ENCODE measurements around the gene AMN.

The AMN gene

DNA sequence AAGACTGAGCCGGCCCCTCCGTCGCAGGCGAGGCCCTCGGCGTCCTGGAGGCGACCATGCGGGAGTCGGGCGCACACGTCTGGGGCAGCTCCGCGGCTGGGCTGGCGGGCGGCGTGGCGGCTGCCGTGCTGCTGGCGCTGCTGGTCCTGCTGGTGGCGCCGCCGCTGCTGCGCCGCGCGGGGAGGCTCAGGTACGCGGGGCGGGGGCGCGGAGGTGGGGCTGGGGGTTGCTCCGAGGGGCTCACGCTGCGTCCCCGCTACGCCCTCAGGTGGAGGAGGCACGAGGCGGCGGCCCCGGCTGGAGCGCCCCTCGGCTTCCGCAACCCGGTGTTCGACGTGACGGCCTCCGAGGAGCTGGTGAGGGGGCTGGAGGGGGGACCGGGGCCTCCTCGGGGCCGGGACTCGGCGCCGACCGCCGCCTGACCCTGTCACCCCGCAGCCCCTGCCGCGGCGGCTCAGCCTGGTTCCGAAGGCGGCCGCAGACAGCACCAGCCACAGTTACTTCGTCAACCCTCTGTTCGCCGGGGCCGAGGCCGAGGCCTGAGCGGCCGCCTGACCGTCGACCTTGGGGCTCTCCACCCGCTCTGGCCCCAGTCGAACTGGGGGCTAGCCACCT, 7.8 kb downstream of the AMN start:
- DNase-seq, result no peak

- DNase-seq, result no peak
Measured at GRCh38 chr14:102930753-102931579, 8.5 kb downstream of the AMN start.

GRCh38 chr14:102931580-102932285, 9.3 kb downstream of the AMN start:
- DNase-seq, result no peak

GRCh38 chr14:102932484-102933248, 10.2 kb downstream of the AMN start:
- no peak for DNase-seq

DNA sequence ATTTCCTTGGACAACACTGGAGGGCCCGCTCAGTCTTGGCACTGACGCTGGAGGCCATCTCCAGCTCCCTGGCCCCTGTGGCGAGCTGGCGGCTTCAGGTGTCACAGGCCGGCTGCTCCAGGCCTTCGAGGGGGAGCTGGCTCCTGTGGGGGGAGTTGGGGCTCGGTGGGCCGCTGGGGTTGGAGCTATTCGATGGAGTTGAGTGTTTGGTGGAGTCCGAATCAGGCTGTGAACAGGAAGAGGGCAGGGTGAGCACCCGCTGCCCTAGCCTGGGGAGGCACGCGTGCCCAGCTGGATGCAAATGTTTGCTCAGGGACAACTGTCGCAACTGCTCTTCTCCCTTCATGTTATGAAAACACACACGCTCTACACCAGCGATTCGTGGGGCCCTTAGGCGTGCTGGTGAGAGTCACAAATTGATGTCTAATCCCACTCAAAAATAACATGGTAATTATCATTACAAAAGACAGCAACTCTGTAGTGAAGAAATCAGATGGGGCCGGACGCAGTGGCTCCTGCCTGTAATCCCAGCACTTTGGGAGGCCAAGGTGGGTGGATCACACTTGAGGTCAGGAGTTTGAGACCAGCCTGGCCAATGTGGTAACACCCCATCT, 11.3 kb downstream of the AMN start:
- no peak for DNase-seq

- DNase-seq, result no peak
Measured at GRCh38 chr14:102935756-102936155, 13.3 kb downstream of the AMN start.

- DNase-seq, result no peak
Measured at GRCh38 chr14:102937331-102938175, 15.1 kb downstream of the AMN start.

DNA sequence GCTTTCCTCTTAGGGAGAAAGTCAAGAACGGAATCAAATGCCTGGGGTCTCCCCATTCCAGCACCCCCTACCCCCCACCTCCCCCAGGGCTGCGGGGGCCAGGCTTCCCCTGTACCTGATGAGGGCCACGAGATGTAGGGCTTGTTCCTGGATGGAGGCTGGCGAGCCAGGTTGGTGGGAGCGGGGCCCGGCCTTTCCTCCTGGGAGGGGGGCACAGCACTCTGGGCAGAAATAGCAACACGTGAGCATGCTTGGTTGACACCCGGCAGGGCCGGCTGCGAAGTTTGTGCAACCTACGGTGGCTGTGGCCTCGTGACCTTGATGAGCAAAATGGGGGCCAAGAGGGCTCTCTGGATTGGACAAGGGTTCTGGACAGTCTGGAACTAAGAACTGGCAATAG, 15.7 kb downstream of the AMN start:
- DNase-seq, result no peak

GRCh38 chr14:102939329-102939728, 16.9 kb downstream of the AMN start:
- DNase-seq, result no peak

- no peak for DNase-seq
Measured at GRCh38 chr14:102939820-102940561, 17.5 kb downstream of the AMN start.

GRCh38 chr14:102940729-102941362, 18.4 kb downstream of the AMN start:
- DNase-seq, result no peak

DNA sequence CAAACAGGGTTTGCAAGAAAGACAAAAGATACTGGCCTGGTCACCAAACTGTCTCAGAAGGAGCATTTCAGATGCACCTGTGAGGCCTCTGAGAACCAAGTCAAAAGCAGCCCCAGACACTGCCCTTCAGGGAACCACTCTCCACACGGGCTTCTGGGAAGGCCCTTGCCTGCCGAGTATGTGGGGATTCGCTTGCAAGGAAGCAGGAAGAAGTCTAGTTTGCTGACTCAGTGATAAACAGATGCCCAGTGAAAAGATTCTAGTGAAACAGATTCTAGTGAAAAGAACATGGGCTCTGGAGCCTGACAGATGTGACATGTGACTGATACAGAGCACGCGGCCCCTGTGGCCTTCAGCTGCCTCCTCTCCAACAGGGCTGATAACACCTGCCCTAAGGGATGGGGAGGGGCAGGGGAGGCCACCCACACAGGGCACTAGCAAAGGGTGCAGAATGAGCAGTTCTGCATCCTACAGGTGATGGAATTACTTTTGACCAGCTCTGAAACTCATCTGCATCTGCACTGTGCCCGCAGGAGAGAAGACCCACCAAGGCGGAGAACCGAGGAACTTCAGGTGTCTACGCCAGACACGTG, 19.1 kb downstream of the AMN start:
- DNase-seq, result no peak

DNA sequence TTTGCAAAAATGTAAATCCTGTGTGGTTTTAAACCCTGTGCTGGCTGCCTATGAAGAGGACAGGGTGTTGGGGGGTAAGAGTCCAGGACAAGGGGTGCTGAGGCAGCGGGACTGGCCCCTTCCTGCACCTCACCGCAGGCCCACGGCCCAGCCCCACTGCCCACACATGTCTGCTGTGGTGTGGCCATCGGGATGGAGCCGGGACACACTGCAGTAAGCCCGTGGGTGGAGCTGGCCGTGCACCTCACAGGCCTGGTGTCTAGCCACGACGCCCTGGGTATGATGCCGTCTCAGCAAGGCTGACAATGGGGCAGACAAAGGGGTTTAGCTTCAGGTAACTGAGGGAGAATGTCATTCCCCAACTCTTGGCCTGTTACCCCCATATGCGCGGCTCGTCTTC, 19.6 kb downstream of the AMN start:
- DNase-seq, result no peak

DNA sequence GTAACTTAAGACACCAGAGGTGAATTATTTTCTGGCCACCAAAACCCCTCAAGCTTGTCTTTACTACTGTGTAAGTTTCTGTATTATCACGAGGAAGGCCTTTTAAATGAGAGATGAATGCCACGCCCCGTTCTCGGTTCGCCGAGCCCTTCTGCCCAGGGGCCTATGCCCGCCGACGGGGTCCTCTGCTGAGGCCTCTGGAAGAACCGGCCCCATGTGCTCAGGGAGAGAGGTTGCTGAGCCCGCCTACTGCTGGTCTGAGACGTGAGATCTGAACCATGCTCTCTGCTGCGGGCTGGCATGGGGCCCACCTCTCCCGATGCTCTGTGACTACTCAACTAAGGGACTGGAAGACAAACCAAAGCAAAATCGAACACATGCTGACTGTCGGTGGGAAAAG, 21.0 kb downstream of the AMN start:
- DNase-seq, result no peak

- DNase-seq, result no peak
Measured at GRCh38 chr14:102943979-102944378, 21.5 kb downstream of the AMN start.

DNA sequence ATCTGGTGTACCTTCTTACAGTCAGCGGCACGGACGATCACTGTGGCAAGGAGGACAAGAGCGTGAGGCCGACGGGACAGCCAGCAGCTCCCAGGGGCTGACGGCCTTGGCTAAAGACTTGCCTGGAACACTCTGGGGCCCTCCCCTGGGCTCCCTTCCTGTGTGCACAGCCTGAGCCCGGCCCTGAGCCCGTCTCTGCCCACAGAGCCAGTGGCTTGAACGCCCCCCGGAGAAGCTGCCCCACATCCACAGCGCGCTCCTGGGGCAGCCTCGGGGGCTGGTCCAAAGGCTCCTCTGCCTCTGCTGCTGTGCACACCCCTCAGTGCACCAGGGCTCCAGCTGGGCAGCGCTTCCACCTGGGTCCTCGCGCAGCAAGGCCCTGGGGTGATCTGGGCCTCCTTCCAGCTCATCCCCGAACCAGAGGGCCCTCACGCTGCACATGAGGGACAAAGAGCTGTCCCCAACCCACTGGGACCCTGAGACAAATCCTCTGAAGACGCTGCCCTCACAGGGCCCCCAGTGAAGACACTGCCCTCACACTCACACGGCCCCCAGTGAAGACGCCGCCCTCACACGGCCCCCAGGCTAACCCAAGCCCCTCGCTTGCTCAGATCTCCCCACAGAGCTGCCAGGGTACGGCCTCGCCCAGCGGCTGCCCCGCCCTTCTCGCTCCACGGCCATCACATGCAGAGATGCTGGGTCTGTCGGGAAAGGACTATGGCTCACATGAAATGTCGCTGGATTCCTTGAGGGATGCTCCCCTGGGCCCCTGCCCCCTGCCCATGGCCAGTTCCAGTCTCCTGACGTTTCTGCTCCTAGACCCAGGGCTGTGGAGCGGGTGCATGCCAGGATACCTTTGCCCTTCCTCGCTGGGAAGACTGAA, 22.2 kb downstream of the AMN start:
- no peak for DNase-seq

DNA sequence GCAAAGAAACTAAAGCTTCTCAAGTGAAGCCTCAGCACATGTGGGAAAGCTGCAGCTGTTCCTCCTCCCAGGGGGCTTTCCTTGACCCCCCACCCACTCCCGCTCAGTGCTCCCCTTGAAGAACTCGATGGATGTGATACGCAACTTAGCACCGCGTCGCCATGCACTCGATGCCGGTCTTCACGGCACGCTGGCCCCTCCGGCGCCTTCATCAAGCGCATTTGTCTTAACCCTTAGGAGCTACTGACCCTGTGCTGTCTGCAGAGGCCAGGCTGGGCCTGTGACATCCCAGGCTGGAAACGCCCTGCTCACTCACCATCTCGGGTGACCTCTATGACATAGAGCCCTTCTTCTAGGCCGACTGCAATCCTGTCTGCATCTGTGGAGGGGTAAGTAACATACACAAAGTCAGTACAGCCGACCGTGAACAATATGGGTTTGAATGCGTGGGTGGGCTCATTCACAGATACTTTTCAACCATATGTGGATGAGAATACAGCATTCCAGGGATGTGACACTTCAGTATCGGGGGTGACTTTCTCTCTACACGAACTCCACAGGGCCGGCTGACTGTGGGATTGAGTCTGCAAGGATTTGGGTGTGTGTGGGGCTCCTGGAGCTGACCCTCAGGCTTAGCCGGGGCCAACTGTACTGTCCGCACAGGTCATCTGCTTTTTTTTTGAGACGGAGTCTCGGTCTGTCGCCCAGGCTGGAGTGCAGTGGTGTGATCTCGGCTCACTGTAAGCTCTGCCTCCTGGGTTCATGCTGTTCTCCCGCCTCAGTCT, 23.1 kb downstream of the AMN start:
- DNase-seq, result no peak

Measured in activated CD4-positive, CD25-positive, alpha-beta regulatory T cell (primary cell).